HepG2 (cell line): ENCODE measurements around the gene SLC8B1.

Source experiments
- CTCF ChIP-seq: sonication (generic); formaldehyde crosslinking; IDR thresholded peaks from 2 replicates; pipeline ENCODE4 v1.5.0; 2020; ENCODE audit warnings: mild to moderate bottlenecking, missing genetic modification reagents, moderate library complexity
- HMGXB4 ChIP-seq, 2 experiments: sonication (generic) in 1 of 2; formaldehyde crosslinking in 1 of 2; IDR thresholded peaks; 2 replicates each; pipeline versions ENCODE4 v1.4.0 to v1.6.1; 2018 to 2020; ENCODE audit warnings: missing genetic modification reagents in 2 of 2, borderline replicate concordance in 1 of 2, low read depth in 1 of 2, mild to moderate bottlenecking in 1 of 2, missing biosample characterization in 1 of 2
- PATZ1 ChIP-seq: sonication (generic); formaldehyde crosslinking; IDR thresholded peaks from 2 replicates; pipeline ENCODE4 v1.4.0; 2020; ENCODE audit warnings: missing genetic modification reagents
- TBP ChIP-seq: sonication (generic); formaldehyde crosslinking; IDR thresholded peaks from 2 replicates; pipeline ENCODE4 v1.5.0; 2020; ENCODE audit warnings: missing genetic modification reagents

- TF ChIP-seq CTCF (CRISPR knock-in tag) (no peak), PATZ1 (no peak), TBP (CRISPR knock-in tag) (no peak), HMGXB4 (CRISPR knock-in tag; IDR thresholded peaks at IDR 0.05; ENCODE audit: borderline replicate concordance in 1 of 2, low read depth in 1 of 2) (no peak)
These were observed 8.0 kb downstream of the SLC8B1 start for GRCh38 chr12:113326775-113327395.
